ENCODE measurements around the gene STAB2. TPM values are rescaled to one million over a fixed set of nuclear protein-coding genes. Genes with fewer than 3 reads are reported as not detected.

Gene STAB2
- total and polyA plus RNA-seq, 4 donors, result 3.4 to 42.6 (median 16.6) TPM

- H3K9me3 ChIP-seq (ENCODE audit: control insufficient read depth in 4 of 4, low read length in 3 of 4), result no peaks in the 10 kb centered on the region
- no peak overlapping the region for H3K27ac ChIP-seq (ENCODE audit: low read depth in 1 of 2, low read length in 2 of 2)
- TF ChIP-seq HNF4A (conservative IDR thresholded peaks at IDR 0.05), result no peak
- no peak for TF ChIP-seq RAD21 (IDR thresholded peaks at IDR 0.05)
- TF ChIP-seq JUND (IDR thresholded peaks at IDR 0.05), result no peak
- no peak for TF ChIP-seq ZBTB33 (IDR thresholded peaks at IDR 0.05)
- no peak for TF ChIP-seq YY1 (IDR thresholded peaks at IDR 0.05)
- TF ChIP-seq EGR1 (IDR thresholded peaks at IDR 0.05; ENCODE audit: low read depth in 2 of 2), result no peak
- no peak for TF ChIP-seq MAX (IDR thresholded peaks at IDR 0.05)
- TF ChIP-seq NR2F2 (IDR thresholded peaks at IDR 0.05), result no peak
- TF ChIP-seq TAF1 (conservative IDR thresholded peaks at IDR 0.05), result no peak
- TF ChIP-seq GABPA (IDR thresholded peaks at IDR 0.05 in 1 of 2, conservative IDR thresholded peaks at IDR 0.05 in 1 of 2), result no peak
- TF ChIP-seq REST (IDR thresholded peaks at IDR 0.05), result no peak
- WGBS, result 76% methylated on average over 1 of the region's 1 CpG
- no peaks in the 10 kb centered on the region for H3K36me3 ChIP-seq (ENCODE audit: control insufficient read depth in 4 of 4, insufficient read depth in 3 of 4, low read depth in 1 of 4, low read length in 3 of 4)
- no peak overlapping the region for H3K9ac ChIP-seq (ENCODE audit: low read depth in 1 of 2, low read length in 2 of 2)
- H3K4me1 ChIP-seq (ENCODE audit: control insufficient read depth in 4 of 4, insufficient read depth in 4 of 4, low read length in 3 of 4), result no peaks in the 10 kb centered on the region
- no peak overlapping the region for H3K4me3 ChIP-seq (ENCODE audit: low read depth in 1 of 3, low read length in 3 of 3)
- no peaks in the 10 kb centered on the region for H3K27me3 ChIP-seq (ENCODE audit: control insufficient read depth in 4 of 4, insufficient read depth in 4 of 4, low read length in 3 of 4)
- DNase-seq (ENCODE audit: low spot score), result no peak
Measured at GRCh38 chr12:103645202-103645601, 58.1 kb downstream of the STAB2 start.

GRCh38 chr12:103647267-103647666 lies 60.2 kb downstream of the STAB2 start:
- 41% methylated on average over 2 of the region's 2 CpGs for WGBS
- Histone ChIP-seq H3K27me3 (ENCODE audit: control insufficient read depth in 4 of 4, insufficient read depth in 4 of 4, low read length in 3 of 4) (no peaks in the 10 kb centered on the region), H3K4me3 (ENCODE audit: low read depth in 1 of 3, low read length in 3 of 3) (no peak overlapping the region), H3K27ac (ENCODE audit: low read depth in 1 of 2, low read length in 2 of 2) (no peak overlapping the region), H3K9me3 (ENCODE audit: control insufficient read depth in 4 of 4, low read length in 3 of 4) (no peaks in the 10 kb centered on the region), H3K4me1 (ENCODE audit: control insufficient read depth in 4 of 4, insufficient read depth in 4 of 4, low read length in 3 of 4) (no peaks in the 10 kb centered on the region), H3K9ac (ENCODE audit: low read depth in 1 of 2, low read length in 2 of 2) (no peak overlapping the region), H3K36me3 (ENCODE audit: control insufficient read depth in 4 of 4, insufficient read depth in 3 of 4, low read depth in 1 of 4, low read length in 3 of 4) (no peaks in the 10 kb centered on the region)
- TF ChIP-seq ATF3 (IDR thresholded peaks at IDR 0.05), result no peak
- no peak for TF ChIP-seq FOXA1 (IDR thresholded peaks at IDR 0.05)
- no peak for TF ChIP-seq SP1 (IDR thresholded peaks at IDR 0.05)
- no peak for TF ChIP-seq REST (IDR thresholded peaks at IDR 0.05)
- no peak for TF ChIP-seq FOXA2 (IDR thresholded peaks at IDR 0.05)
- no peak for TF ChIP-seq TAF1 (conservative IDR thresholded peaks at IDR 0.05)
- TF ChIP-seq JUND (IDR thresholded peaks at IDR 0.05), result no peak
- TF ChIP-seq ZBTB33 (IDR thresholded peaks at IDR 0.05), result no peak
- DNase-seq (ENCODE audit: low spot score), result no peak

All from liver (tissue), 9 donors.